OCI-LY3 (cell line): ENCODE results near the gene TSPAN14.

Experiments
- H2AFZ ChIP-seq: fragments of 200-600, 300-600 bp; shearing (Covaris generic); 2 replicates; pipeline ENCODE4 v1.6.0; 2014; ENCODE audit warnings: antibody characterized with exemption, low read depth, low read length
- H3K27ac ChIP-seq: fragments of 200-600, 300-600 bp; sonication (generic); 2 replicates; pipeline ENCODE4 v1.5.1; 2014; ENCODE audit warnings: mild to moderate bottlenecking, low read length, moderate library complexity, mixed read lengths
- H3K27me3 ChIP-seq: fragments of 200-600, 300-600 bp; sonication (generic); 2 replicates; pipeline ENCODE4 v1.6.1; 2014; ENCODE audit warnings: low read depth, low read length, mixed read lengths
- H3K36me3 ChIP-seq: fragments of 200-600, 300-600 bp; sonication (generic); replicated peaks from 2 replicates; pipeline ENCODE3; 2014; ENCODE audit warnings: low read depth, low read length, mixed read lengths
- H3K4me1 ChIP-seq: fragments of 300-600, 200-600 bp; sonication (generic); 2 replicates; pipeline ENCODE4 v1.6.1; 2014; ENCODE audit warnings: low read length, mixed read lengths
- H3K4me2 ChIP-seq: fragments of 200-600, 300-600 bp; sonication (generic); 2 replicates; pipeline ENCODE4 v1.6.1; 2014; ENCODE audit warnings: low read length, mixed read lengths
- H3K4me3 ChIP-seq: fragments of 300-600, 200-600 bp; sonication (generic); 2 replicates; pipeline ENCODE4 v1.5.1; 2014; ENCODE audit warnings: antibody characterized with exemption, mild to moderate bottlenecking, low read length, moderate library complexity
- H3K79me2 ChIP-seq: fragments of 300-600, 200-600 bp; shearing (Covaris generic); 2 replicates; pipeline ENCODE4 v1.6.1; 2014; ENCODE audit warnings: mild to moderate bottlenecking, low read length, mixed read lengths
- H3K9ac ChIP-seq: fragments of 300-600, 200-600 bp; shearing (Covaris generic); 2 replicates; pipeline ENCODE4 v1.6.0; 2014; ENCODE audit warnings: mild to moderate bottlenecking, low read length, moderate library complexity
- H3K9me3 ChIP-seq: fragments of 200-600, 300-600 bp; shearing (Covaris generic); 2 replicates; pipeline ENCODE4 v1.6.1; 2014; ENCODE audit warnings: low read length, mixed read lengths; ENCODE audit not compliant: insufficient read depth
- H4K20me1 ChIP-seq: fragments of 200-600, 300-600 bp; sonication (generic); 2 replicates; pipeline ENCODE4 v1.6.1; 2016; ENCODE audit warnings: low read length, mixed read lengths; ENCODE audit not compliant: insufficient read depth
- EZH2phosphoT487 ChIP-seq: fragments of 200-600 bp; shearing (Covaris generic); IDR thresholded peaks from 2 replicates; pipeline ENCODE4 v1.6.1; 2018; ENCODE audit warnings: antibody characterized with exemption, mixed run types, low read depth
- TF ChIP-seq, protein P1 (sequence below): fragments of 200-600, 300-600 bp; sonication (generic); IDR thresholded peaks from 2 replicates; pipeline ENCODE4 v1.5.1; 2014; ENCODE audit warnings: antibody characterized with exemption, low read length, low read depth

TSPAN14 gene

DNA sequence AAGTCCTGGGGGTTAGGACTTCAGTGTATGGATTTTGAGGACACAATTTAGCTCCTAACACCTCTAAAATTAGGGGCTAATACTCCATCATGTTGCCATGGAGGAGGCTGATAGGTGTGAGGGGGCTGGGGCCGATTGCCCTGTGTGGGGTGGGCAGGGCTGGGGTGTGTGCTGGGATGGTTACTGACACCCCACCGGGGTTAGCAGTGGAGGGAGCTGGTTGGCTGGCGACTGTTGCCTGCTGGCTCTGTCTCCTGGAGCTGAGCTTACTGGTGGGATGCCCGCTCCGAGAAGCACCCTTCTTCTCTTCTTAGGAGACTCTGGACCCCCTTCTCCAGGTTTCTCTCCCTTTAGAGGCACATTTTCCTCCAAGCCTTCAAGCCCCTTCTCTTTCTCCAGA is 61.4 kb downstream of the TSPAN14 start:
- H3K27me3 ChIP-seq, result no peaks in the 10 kb centered on the region
- H3K36me3 ChIP-seq, result no peaks in the 10 kb centered on the region
- H3K79me2 ChIP-seq, result no peaks in the 10 kb centered on the region
- no peak overlapping the region for H3K27ac ChIP-seq
- H2AFZ ChIP-seq, result no peak overlapping the region
- H3K9ac ChIP-seq, result no peak overlapping the region
- TF ChIP-seq EZH2phosphoT487, result no peak
- TF ChIP-seq, protein P1, sequence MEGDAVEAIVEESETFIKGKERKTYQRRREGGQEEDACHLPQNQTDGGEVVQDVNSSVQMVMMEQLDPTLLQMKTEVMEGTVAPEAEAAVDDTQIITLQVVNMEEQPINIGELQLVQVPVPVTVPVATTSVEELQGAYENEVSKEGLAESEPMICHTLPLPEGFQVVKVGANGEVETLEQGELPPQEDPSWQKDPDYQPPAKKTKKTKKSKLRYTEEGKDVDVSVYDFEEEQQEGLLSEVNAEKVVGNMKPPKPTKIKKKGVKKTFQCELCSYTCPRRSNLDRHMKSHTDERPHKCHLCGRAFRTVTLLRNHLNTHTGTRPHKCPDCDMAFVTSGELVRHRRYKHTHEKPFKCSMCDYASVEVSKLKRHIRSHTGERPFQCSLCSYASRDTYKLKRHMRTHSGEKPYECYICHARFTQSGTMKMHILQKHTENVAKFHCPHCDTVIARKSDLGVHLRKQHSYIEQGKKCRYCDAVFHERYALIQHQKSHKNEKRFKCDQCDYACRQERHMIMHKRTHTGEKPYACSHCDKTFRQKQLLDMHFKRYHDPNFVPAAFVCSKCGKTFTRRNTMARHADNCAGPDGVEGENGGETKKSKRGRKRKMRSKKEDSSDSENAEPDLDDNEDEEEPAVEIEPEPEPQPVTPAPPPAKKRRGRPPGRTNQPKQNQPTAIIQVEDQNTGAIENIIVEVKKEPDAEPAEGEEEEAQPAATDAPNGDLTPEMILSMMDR, result no peak
- peaks cover 4% of the 10 kb centered on the region; the same call in 1 of the 2 replicates for H3K4me1 ChIP-seq
- H4K20me1 ChIP-seq, result no peaks in the 10 kb centered on the region
- no peak overlapping the region for H3K4me2 ChIP-seq
- H3K4me3 ChIP-seq, result no peak overlapping the region
- no peaks in the 10 kb centered on the region for H3K9me3 ChIP-seq

DNA sequence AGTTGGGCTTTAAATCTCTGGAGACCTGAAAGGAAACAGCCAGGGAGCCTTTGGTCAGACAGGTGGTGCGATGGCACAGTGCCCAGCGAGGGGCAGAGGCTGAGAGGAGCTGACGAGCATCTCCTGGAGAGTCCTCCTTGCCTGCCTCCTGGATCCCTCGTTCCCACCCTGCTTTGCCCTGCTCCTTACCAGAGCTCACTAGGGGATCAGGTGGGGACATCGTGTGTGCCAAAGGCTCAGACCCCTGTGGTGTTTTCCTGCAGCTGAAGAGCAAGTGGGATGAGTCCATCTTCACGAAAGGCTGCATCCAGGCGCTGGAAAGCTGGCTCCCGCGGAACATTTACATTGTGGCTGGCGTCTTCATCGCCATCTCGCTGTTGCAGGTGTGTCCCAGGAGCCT is 61.8 kb downstream of the TSPAN14 start:
- Histone ChIP-seq H3K9ac (no peak overlapping the region), H3K36me3 (no peaks in the 10 kb centered on the region), H2AFZ (no peak overlapping the region), H3K4me3 (no peak overlapping the region), H3K27me3 (no peaks in the 10 kb centered on the region), H3K4me1 (peaks cover 4% of the 10 kb centered on the region; the same call in 1 of the 2 replicates), H3K79me2 (no peaks in the 10 kb centered on the region), H3K9me3 (no peaks in the 10 kb centered on the region), H3K4me2 (no peak overlapping the region), H4K20me1 (no peaks in the 10 kb centered on the region), H3K27ac (no peak overlapping the region)
- TF ChIP-seq, protein P1, result no peak

DNA sequence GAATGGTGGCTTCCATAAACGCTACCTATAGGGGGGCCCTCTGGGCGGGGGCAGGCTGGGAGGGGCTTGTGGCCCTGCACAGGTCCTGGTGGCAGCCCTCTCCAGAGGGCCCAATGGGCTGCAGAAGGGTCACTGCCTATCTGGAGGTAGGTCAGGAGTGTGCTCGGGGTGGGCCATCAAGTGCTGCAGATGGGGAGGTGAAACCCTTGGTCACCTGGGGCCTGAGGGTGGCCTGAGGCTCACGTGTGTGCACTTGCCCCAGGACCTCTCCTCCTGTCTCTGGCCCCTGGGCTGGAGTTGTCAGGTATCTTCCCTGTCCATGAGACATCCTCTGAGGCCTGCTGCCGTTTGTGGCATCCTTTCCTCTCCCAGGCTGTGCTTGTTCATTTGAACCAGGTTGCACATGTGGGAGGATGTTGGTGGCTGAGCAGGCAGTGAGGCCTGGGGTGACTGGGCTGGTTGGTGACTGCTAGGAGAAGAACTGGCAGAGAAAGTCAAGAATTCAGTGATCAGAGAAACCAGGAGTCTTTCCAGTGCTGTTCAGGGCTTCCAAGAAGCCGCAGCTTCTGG is 62.5 kb downstream of the TSPAN14 start:
- no peaks in the 10 kb centered on the region for H3K9me3 ChIP-seq
- no peaks in the 10 kb centered on the region for H3K27me3 ChIP-seq
- H3K4me2 ChIP-seq, result no peak overlapping the region
- H3K27ac ChIP-seq, result no peak overlapping the region
- H3K79me2 ChIP-seq, result no peaks in the 10 kb centered on the region
- H3K36me3 ChIP-seq, result no peaks in the 10 kb centered on the region
- no peak overlapping the region for H2AFZ ChIP-seq
- no peak overlapping the region for H3K4me3 ChIP-seq
- no peak overlapping the region for H3K9ac ChIP-seq
- TF ChIP-seq, protein P1, result no peak
- TF ChIP-seq EZH2phosphoT487, result no peak
- no peaks in the 10 kb centered on the region for H3K4me1 ChIP-seq
- H4K20me1 ChIP-seq, result no peaks in the 10 kb centered on the region

DNA sequence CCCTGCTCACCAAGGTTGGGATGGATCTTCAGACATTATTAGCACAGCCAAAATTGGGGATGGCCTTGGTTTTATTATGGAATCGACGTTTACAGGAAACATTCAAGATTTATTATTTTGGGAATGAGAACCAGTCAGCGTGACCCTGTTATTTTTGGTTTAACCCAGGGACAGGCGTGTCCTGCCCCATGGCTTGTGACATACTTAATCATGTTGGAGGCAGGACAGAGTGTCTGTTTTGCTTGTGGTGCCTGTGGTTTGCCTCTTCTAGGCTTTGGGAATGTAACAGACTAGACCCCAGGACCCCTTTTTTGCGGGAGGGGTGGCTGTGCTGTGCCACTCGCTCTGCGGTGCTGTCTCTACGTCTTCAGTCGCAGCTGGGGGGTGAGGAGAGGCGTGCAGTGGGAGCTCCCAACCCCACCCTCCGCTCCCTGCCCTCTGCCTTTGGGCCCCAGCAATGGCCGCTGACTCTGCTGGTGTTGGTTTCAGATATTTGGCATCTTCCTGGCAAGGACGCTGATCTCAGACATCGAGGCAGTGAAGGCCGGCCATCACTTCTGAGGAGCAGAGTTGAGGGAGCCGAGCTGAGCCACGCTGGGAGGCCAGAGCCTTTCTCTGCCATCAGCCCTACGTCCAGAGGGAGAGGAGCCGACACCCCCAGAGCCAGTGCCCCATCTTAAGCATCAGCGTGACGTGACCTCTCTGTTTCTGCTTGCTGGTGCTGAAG is 63.5 kb downstream of the TSPAN14 start:
- H3K9me3 ChIP-seq, result no peaks in the 10 kb centered on the region
- no peak overlapping the region for H3K4me3 ChIP-seq
- H4K20me1 ChIP-seq, result no peaks in the 10 kb centered on the region
- no peak overlapping the region for H3K9ac ChIP-seq
- no peaks in the 10 kb centered on the region for H3K4me1 ChIP-seq
- H3K36me3 ChIP-seq, result no peaks in the 10 kb centered on the region
- no peaks in the 10 kb centered on the region for H3K79me2 ChIP-seq
- H3K27ac ChIP-seq, result no peak overlapping the region
- TF ChIP-seq EZH2phosphoT487, result no peak
- TF ChIP-seq, protein P1, result no peak
- H3K4me2 ChIP-seq, result no peak overlapping the region
- no peak overlapping the region for H2AFZ ChIP-seq
- H3K27me3 ChIP-seq, result no peaks in the 10 kb centered on the region
